Thymus (tissue), 11 donors: ENCODE data around the gene DICER1. TPM values are rescaled to one million over a fixed set of nuclear protein-coding genes. Genes with fewer than 3 reads are reported as not detected.
"Not testable (repeated sequence)": the region's sequence is repeated elsewhere in the genome, so short reads cannot be mapped to it uniquely, and the experiment has no call there.

Experiments used
- DNase-seq, 9 donors: peaks; one replicate each; pipeline ENCODE4 v3.0.0-alpha.2; 2013; ENCODE audit warnings: low spot score in 9 of 9, low read depth in 6 of 9, missing footprints in 1 of 9
- H3K27ac ChIP-seq, 2 donors: one replicate each; pipeline ENCODE4 v1.5.1; 2013; ENCODE audit warnings: control low read depth in 1 of 2, low read depth in 1 of 2, low read length in 1 of 2, mild to moderate bottlenecking in 1 of 2, moderate library complexity in 1 of 2
- H3K27me3 ChIP-seq, 2 donors: one replicate each; pipeline ENCODE4 v1.5.1; 2013; ENCODE audit warnings: low read length in 1 of 2; ENCODE audit not compliant: control insufficient read depth in 2 of 2, insufficient read depth in 1 of 2
- H3K36me3 ChIP-seq, 2 donors: one replicate each; pipeline ENCODE4 v1.5.1; 2013; ENCODE audit warnings: low read length in 1 of 2, mild to moderate bottlenecking in 1 of 2, moderate library complexity in 1 of 2; ENCODE audit not compliant: control insufficient read depth in 2 of 2, insufficient read depth in 2 of 2
- H3K4me1 ChIP-seq, 2 donors: one replicate each; pipeline ENCODE4 v1.5.1; 2013; ENCODE audit warnings: low read length in 2 of 2; ENCODE audit not compliant: control insufficient read depth in 2 of 2, insufficient read depth in 2 of 2
- H3K4me3 ChIP-seq, 2 donors: one replicate each; pipeline ENCODE4 v1.5.1; 2013; ENCODE audit warnings: low read length in 2 of 2, control low read depth in 1 of 2, mild to moderate bottlenecking in 1 of 2
- H3K9me3 ChIP-seq, 2 donors: one replicate each; pipeline ENCODE4 v1.5.1; 2013; ENCODE audit warnings: low read length in 1 of 2, mild to moderate bottlenecking in 1 of 2; ENCODE audit not compliant: control insufficient read depth in 2 of 2, insufficient read depth in 1 of 2
- WGBS: extraction: QIAGEN DNeasy Blood & Tissue Kit; methylation state at CpG from one replicate; pipeline ENCODE4 v1.1.7; 2013; 5-methylcytosine and 5-hydroxymethylcytosine counted together
- polyA plus RNA-seq: library from polyadenylated mRNA; stranded (reverse); fragments of 200-250 nt; gene quantifications from one replicate; pipeline ENCODE4 v1.2.3, GENCODE V29; 2013
- total RNA-seq: library from RNA; stranded (reverse); fragments of 120-200 nt; gene quantifications from one replicate; pipeline ENCODE4 v1.2.4, GENCODE V29; 2013
- donor health status: healthy.

The DICER1 gene
- total and polyA plus RNA-seq, 2 donors: 14.8 to 33.3 TPM

DNA sequence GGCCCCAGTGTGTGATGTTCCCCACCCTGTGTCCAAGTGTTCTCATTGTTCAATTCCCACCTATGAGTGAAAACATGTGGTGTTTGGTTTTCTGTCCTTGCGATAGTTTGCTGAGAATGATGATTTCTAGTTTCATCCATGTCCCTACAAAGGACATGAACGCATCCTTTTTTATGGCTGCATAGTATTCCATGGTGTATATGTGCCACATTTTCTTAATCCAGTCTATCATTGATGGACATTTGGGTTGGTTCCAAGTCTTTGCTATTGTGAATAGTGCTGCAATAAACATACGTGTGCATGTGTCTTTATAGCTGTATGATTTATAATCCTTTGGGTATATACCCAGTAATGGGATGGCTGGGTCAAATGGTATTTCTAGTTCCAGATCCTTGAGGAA is 18.3 kb upstream of the DICER1 start:
- not testable (repeated sequence) for H3K9me3 ChIP-seq, H3K4me1 ChIP-seq, H3K4me3 ChIP-seq, DNase-seq, H3K36me3 ChIP-seq, H3K27me3 ChIP-seq, H3K27ac ChIP-seq
- WGBS: 100% methylated on average over 3 of the region's 3 CpGs

DNA sequence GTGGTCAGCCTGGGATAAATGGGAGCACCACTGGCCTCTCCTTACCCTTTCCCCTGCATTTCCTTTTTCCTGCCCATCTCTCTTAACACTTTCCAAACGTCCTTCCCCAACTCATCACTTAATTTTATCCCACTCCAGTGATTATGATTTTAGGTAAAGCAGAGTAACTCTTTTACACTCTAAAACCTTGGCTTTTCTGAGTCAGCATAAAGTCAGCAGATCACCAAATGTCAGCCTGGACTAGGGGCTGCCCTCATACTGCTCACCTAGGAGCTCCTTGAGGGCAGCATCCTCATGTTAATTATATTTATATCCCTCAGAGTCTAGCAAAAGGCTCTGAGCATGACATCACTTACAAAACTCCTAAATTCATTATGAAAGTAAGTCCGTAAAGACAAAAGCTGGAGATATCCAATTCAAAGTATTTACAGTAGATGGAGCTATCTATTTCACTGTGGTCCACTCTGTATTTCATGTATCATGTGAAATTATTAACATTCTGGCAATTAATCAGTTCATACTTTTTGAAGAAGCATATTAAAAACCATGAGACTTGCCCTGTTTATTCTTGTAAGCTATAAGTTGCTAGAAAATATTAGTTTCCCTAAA is 17.0 kb upstream of the DICER1 start:
- DNase-seq: no peak
- 77% methylated on average over 2 of the region's 2 CpGs for WGBS
- no peaks in the 10 kb centered on the region for H3K9me3 ChIP-seq
- no peaks in the 10 kb centered on the region for H3K27me3 ChIP-seq
- H3K4me3 ChIP-seq: no peak overlapping the region
- no peaks in the 10 kb centered on the region for H3K36me3 ChIP-seq
- H3K4me1 ChIP-seq: no peaks in the 10 kb centered on the region
- H3K27ac ChIP-seq: no peak overlapping the region

DNA sequence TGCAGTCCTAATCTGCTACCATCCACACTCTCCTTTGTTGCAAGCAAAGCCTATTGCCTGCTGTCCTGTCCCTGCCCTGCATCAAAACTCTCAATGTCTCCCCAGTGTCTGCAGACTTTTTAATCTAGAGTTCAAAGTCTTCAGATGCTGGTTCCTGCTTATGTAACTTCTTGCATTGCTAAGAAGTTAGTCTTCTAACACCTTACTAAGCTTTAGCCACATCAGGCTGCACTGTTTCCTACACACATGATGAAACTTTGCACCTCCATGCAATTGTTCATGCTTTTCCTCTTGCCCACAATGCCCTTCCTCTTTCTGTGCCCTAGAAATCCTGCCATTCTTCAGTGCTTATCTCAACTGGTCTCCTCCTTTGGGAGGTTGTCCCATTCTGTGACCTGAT is 16.2 kb upstream of the DICER1 start:
- no peaks in the 10 kb centered on the region for H3K4me1 ChIP-seq
- H3K36me3 ChIP-seq: no peaks in the 10 kb centered on the region
- H3K4me3 ChIP-seq: no peak overlapping the region
- DNase-seq: no peak
- no peaks in the 10 kb centered on the region for H3K27me3 ChIP-seq
- H3K27ac ChIP-seq: no peak overlapping the region
- no peaks in the 10 kb centered on the region for H3K9me3 ChIP-seq

DNA sequence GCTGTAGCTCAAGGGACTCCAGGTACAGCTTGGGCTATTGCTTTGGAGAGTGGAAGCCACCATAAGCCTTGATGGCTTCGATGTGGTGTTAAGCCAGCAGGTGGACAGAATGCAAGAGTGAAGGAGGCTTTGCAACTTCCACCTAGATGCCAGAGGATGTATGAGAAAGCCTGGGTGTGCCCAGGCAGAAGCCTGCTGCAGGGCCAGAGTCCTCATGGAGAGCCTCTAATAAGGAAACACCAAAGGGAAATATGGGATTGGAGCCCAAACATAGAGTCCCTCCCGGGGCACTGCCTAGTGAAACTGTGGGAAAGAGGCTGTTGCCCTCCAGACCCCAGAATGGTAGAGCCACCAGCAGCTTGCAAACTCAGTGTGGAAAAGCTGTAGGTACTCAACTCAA is 9.8 kb upstream of the DICER1 start:
- Histone ChIP-seq H3K9me3 (peaks cover 0 to 7% of the 10 kb centered on the region in 2 donors), H3K27me3 (no peaks in the 10 kb centered on the region), H3K4me1 (no peaks in the 10 kb centered on the region), H3K4me3 (no peak overlapping the region), H3K27ac (no peak overlapping the region), H3K36me3 (peaks cover 0 to 3% of the 10 kb centered on the region in 2 donors)
- WGBS: 98% methylated on average over 2 of the region's 2 CpGs
- DNase-seq: no peak

DNA sequence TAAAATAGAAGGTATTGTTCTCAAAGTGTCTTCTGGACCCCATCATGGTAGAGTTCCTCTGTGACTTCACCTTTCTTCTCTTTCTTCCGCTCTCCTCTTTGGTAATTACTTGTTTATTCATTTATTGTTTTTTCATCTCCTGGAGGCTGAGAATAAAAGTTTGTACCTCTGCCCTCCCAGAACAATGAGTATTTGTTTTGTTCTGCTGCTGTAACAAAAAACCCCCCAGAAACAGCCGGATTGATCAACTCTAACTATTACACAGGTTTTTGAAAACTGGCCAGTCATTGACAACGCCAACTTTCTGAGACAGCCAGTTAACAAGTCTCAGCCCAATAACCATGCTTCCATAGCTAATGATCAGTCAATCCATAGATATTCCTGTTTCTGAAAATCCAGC is 8.2 kb upstream of the DICER1 start:
- no peak overlapping the region for H3K4me3 ChIP-seq
- no peaks in the 10 kb centered on the region for H3K4me1 ChIP-seq
- H3K9me3 ChIP-seq: peaks cover 0 to 7% of the 10 kb centered on the region in 2 donors
- no peaks in the 10 kb centered on the region for H3K27me3 ChIP-seq
- 97% methylated on average over 3 of the region's 3 CpGs for WGBS
- no peak overlapping the region for H3K27ac ChIP-seq
- H3K36me3 ChIP-seq: peaks cover 0 to 3% of the 10 kb centered on the region in 2 donors
- DNase-seq: no peak

DNA sequence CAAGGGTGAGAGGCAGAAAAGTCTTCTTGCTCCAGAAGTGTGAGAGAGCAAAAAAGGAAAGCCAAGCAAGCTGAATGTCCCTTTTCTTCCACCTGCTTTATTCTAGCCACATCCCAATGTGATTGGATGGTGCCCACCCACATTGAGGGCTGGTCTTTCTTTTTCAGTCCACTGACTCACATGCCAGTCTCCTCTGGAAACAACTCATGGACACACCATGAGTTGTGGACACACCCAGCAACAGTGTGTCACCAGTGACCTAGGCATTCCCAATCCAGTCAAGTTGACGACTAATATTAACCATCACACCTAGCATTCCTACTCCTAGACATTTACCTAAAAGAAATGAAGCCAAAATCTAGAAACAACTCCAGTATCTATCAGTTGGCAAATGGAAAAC is 7.2 kb upstream of the DICER1 start:
- Histone ChIP-seq H3K4me1 (no peaks in the 10 kb centered on the region), H3K27me3 (no peaks in the 10 kb centered on the region), H3K27ac (no peak overlapping the region), H3K4me3 (no peak overlapping the region), H3K9me3 (peaks cover 0 to 7% of the 10 kb centered on the region in 2 donors), H3K36me3 (peaks cover 0 to 3% of the 10 kb centered on the region in 2 donors)
- 95% methylated on average over 1 of the region's 1 CpG for WGBS
- no peak for DNase-seq

DNA sequence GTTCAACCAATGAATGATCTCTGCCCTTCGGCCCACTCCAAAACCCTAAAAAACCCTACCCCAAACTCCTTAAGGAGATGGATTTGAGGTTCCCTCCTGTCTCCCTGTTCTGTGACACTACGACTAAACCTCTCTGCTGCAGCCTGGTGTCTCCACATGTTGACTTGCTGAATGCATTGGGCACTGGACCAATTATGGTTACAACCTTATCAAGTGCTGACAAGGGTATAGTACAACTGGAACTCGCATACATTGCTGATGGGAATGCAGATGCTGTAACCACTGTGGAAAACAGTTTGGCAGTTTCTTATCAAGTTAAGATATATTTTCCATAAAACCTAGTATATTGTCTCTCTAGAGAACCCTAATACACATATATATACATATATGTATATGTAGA is 6.3 kb upstream of the DICER1 start:
- H3K27ac ChIP-seq: no peak overlapping the region
- 97% methylated on average over 3 of the region's 3 CpGs for WGBS
- H3K4me1 ChIP-seq: no peaks in the 10 kb centered on the region
- peaks cover 0 to 7% of the 10 kb centered on the region in 2 donors for H3K9me3 ChIP-seq
- no peak overlapping the region for H3K4me3 ChIP-seq
- DNase-seq: no peak
- no peaks in the 10 kb centered on the region for H3K27me3 ChIP-seq
- H3K36me3 ChIP-seq: peaks cover 0 to 3% of the 10 kb centered on the region in 2 donors

DNA sequence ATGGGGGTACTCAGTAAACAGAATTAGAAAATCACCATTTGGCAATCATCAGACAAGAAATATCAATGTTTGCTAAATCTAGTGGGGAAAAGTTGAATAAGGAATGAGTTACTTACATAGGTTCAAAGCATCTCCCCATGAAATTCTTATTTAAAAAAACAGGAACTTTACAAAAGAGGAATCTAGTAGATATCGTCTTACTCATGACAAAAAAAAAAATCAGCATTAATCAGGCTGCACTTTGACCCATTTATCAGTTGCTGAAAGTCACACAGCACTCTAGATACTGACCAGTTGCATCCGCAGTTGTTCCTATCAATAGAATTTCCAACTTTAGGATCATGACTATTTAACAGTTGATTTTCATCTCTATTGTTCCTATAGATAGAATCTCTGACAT is 5.8 kb upstream of the DICER1 start:
- Histone ChIP-seq H3K36me3 (peaks cover 0 to 3% of the 10 kb centered on the region in 2 donors), H3K27me3 (no peaks in the 10 kb centered on the region), H3K4me3 (no peak overlapping the region), H3K9me3 (peaks cover 0 to 7% of the 10 kb centered on the region in 2 donors), H3K27ac (no peak overlapping the region), H3K4me1 (peaks cover 1 to 4% of the 10 kb centered on the region in 2 donors)
- DNase-seq: no peak
- WGBS: 81% methylated on average over 2 of the region's 2 CpGs

DNA sequence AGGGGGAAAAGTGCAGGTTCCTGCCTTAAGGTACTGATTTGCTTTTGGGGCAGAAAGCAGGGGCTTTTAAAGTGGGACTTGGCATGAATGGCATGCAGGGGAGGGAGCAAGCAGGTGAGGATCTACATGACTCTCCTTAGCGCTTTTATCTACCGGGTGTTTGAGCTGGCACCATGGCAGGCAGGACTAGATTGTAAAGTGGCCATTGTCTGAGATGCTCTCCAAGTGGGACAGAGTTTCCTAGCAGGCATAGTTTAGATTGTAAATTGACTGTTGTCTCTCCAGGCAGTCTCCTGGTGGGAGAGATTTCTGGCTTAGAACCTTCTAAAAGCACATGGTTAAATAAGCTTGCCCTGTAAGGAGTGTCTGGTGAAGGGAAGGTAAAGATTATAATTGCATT is 5.3 kb upstream of the DICER1 start:
- peaks cover 0 to 3% of the 10 kb centered on the region in 2 donors for H3K36me3 ChIP-seq
- 98% methylated on average over 2 of the region's 2 CpGs for WGBS
- no peak overlapping the region for H3K27ac ChIP-seq
- peaks cover 3 to 8% of the 10 kb centered on the region in 2 donors for H3K4me1 ChIP-seq
- DNase-seq: no peak
- H3K27me3 ChIP-seq: no peaks in the 10 kb centered on the region
- no peak overlapping the region for H3K4me3 ChIP-seq
- peaks cover 0 to 7% of the 10 kb centered on the region in 2 donors for H3K9me3 ChIP-seq

DNA sequence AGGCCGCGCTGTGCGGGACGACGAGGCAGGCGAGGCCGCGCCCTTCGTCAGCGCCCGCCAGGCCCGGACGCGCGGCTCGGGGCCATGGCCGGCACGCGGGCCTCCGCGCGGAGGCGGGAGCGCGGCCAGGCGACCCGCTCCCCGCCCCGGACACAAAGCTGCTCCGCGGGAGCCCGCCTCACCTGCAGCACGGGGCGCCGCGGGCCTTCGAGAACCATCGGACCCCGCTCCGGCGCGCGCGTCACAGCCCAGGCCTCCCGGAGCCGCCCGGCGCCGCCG is 342 bp downstream of the DICER1 start:
- Histone ChIP-seq H3K9me3 (no peaks in the 10 kb centered on the region), H3K36me3 (no peaks in the 10 kb centered on the region), H3K4me3 (peak overlapping the region; percentile 73 to 84), H3K4me1 (peaks cover 10 to 12% of the 10 kb centered on the region in 2 donors), H3K27me3 (no peaks in the 10 kb centered on the region), H3K27ac (peak overlapping the region in 1 of 2 donors; percentile 92)
- WGBS: 0% methylated on average over 50 of the region's 50 CpGs
- no peak for DNase-seq
